ENCODE measurements around the gene GNPDA1. TPM values are rescaled to one million over a fixed set of nuclear protein-coding genes. Genes with fewer than 3 reads are reported as not detected.

Gene GNPDA1
- polyA plus RNA-seq, 4 donors = 20.6 to 123 (median 31.0) TPM

- no peaks in the 10 kb centered on the region for H3K27me3 ChIP-seq (ENCODE audit: control insufficient read depth in 3 of 3, insufficient read depth in 3 of 3, low read length in 3 of 3)
- FAIRE-seq (no peak), DNase-seq (no peak)
- H3K36me3 ChIP-seq (ENCODE audit: control insufficient read depth in 3 of 3, insufficient read depth in 2 of 3, low read depth in 1 of 3, low read length in 3 of 3) = peaks cover 2 to 22% (median 12%) of the 10 kb centered on the region in 3 donors
- H3K4me3 ChIP-seq (ENCODE audit: low read depth in 1 of 3, low read length in 3 of 3) = no peak overlapping the region
- H3K9me3 ChIP-seq (ENCODE audit: control insufficient read depth in 2 of 2, insufficient read depth in 1 of 2, low read depth in 1 of 2, low read length in 1 of 2) = no peaks in the 10 kb centered on the region
- WGBS, 3 donors = 93 to 99% (median 96%) methylated on average over 3 of the region's 3 CpGs
- no peak overlapping the region for H3K27ac ChIP-seq (ENCODE audit: low read depth in 1 of 3, low read length in 2 of 3)
- H3K4me1 ChIP-seq (ENCODE audit: control insufficient read depth in 3 of 3, insufficient read depth in 2 of 3, low read depth in 1 of 3, low read length in 2 of 3) = peaks cover 0 to 34% (median 0%) of the 10 kb centered on the region in 3 donors
These were observed 17.2 kb downstream of the GNPDA1 start for GRCh38 chr5:141995656-141996055.

- DNase-seq (peak in 1 of 2 donors; percentile 51), FAIRE-seq (no peak)
- H3K36me3 ChIP-seq (ENCODE audit: control insufficient read depth in 3 of 3, insufficient read depth in 2 of 3, low read depth in 1 of 3, low read length in 3 of 3) = peaks cover 2 to 26% (median 9%) of the 10 kb centered on the region in 3 donors
- no peak overlapping the region for H3K4me3 ChIP-seq (ENCODE audit: low read depth in 1 of 3, low read length in 3 of 3)
- 65 to 68% (median 67%) methylated on average over 4 of the region's 4 CpGs for WGBS, 3 donors
- no peaks in the 10 kb centered on the region for H3K27me3 ChIP-seq (ENCODE audit: control insufficient read depth in 3 of 3, insufficient read depth in 3 of 3, low read length in 3 of 3)
- H3K27ac ChIP-seq (ENCODE audit: low read depth in 1 of 3, low read length in 2 of 3) = peak overlapping the region in 1 of 3 donors; percentile 71
- H3K4me1 ChIP-seq (ENCODE audit: control insufficient read depth in 3 of 3, insufficient read depth in 2 of 3, low read depth in 1 of 3, low read length in 2 of 3) = peaks cover 0 to 34% (median 0%) of the 10 kb centered on the region in 3 donors
- no peaks in the 10 kb centered on the region for H3K9me3 ChIP-seq (ENCODE audit: control insufficient read depth in 2 of 2, insufficient read depth in 1 of 2, low read depth in 1 of 2, low read length in 1 of 2)
These were observed 18.2 kb downstream of the GNPDA1 start for GRCh38 chr5:141994511-141995136.

- DNase-seq (peak; percentile 77 to 82), FAIRE-seq (peak; percentile 68)
- peaks cover 2 to 20% (median 13%) of the 10 kb centered on the region in 3 donors for H3K36me3 ChIP-seq (ENCODE audit: control insufficient read depth in 3 of 3, insufficient read depth in 2 of 3, low read depth in 1 of 3, low read length in 3 of 3)
- peak overlapping the region in 1 of 3 donors; percentile 12 for H3K27ac ChIP-seq (ENCODE audit: low read depth in 1 of 3, low read length in 2 of 3)
- H3K9me3 ChIP-seq (ENCODE audit: control insufficient read depth in 2 of 2, insufficient read depth in 1 of 2, low read depth in 1 of 2, low read length in 1 of 2) = no peaks in the 10 kb centered on the region
- 0 to 15% (median 7%) methylated on average over 2 of the region's 2 CpGs for WGBS, 3 donors
- H3K27me3 ChIP-seq (ENCODE audit: control insufficient read depth in 3 of 3, insufficient read depth in 3 of 3, low read length in 3 of 3) = no peaks in the 10 kb centered on the region
- peaks cover 0 to 30% (median 0%) of the 10 kb centered on the region in 3 donors for H3K4me1 ChIP-seq (ENCODE audit: control insufficient read depth in 3 of 3, insufficient read depth in 2 of 3, low read depth in 1 of 3, low read length in 2 of 3)
- no peak overlapping the region for H3K4me3 ChIP-seq (ENCODE audit: low read depth in 1 of 3, low read length in 3 of 3)
These were observed 20.4 kb downstream of the GNPDA1 start for GRCh38 chr5:141992349-141992963.

- H3K4me3 ChIP-seq (ENCODE audit: low read depth in 1 of 3, low read length in 3 of 3) = no peak overlapping the region
- peaks cover 0 to 19% (median 0%) of the 10 kb centered on the region in 3 donors for H3K4me1 ChIP-seq (ENCODE audit: control insufficient read depth in 3 of 3, insufficient read depth in 2 of 3, low read depth in 1 of 3, low read length in 2 of 3)
- H3K27ac ChIP-seq (ENCODE audit: low read depth in 1 of 3, low read length in 2 of 3) = no peak overlapping the region
- no peaks in the 10 kb centered on the region for H3K27me3 ChIP-seq (ENCODE audit: control insufficient read depth in 3 of 3, insufficient read depth in 3 of 3, low read length in 3 of 3)
- FAIRE-seq (no peak), DNase-seq (no peak)
- 0% methylated on average over 1 of the region's 1 CpG for WGBS, 3 donors
- H3K9me3 ChIP-seq (ENCODE audit: control insufficient read depth in 2 of 2, insufficient read depth in 1 of 2, low read depth in 1 of 2, low read length in 1 of 2) = no peaks in the 10 kb centered on the region
- H3K36me3 ChIP-seq (ENCODE audit: control insufficient read depth in 3 of 3, insufficient read depth in 2 of 3, low read depth in 1 of 3, low read length in 3 of 3) = peaks cover 3 to 30% (median 11%) of the 10 kb centered on the region in 3 donors
These were observed 23.1 kb downstream of the GNPDA1 start for GRCh38 chr5:141989720-141990119.

GRCh38 chr5:141986072-141986471 lies 26.8 kb downstream of the GNPDA1 start:
- Histone ChIP-seq H3K36me3 (ENCODE audit: control insufficient read depth in 3 of 3, insufficient read depth in 2 of 3, low read depth in 1 of 3, low read length in 3 of 3) (peaks cover 11 to 25% (median 22%) of the 10 kb centered on the region in 3 donors), H3K27ac (ENCODE audit: low read depth in 1 of 3, low read length in 2 of 3) (no peak overlapping the region)
- no peak for FAIRE-seq

GRCh38 chr5:141982626-141983025 lies 30.2 kb downstream of the GNPDA1 start:
- no peak overlapping the region for H3K4me3 ChIP-seq (ENCODE audit: low read depth in 1 of 3, low read length in 3 of 3)
- FAIRE-seq = no peak
- no peaks in the 10 kb centered on the region for H3K9me3 ChIP-seq (ENCODE audit: control insufficient read depth in 2 of 2, insufficient read depth in 1 of 2, low read depth in 1 of 2, low read length in 1 of 2)
- H3K4me1 ChIP-seq (ENCODE audit: control insufficient read depth in 3 of 3, insufficient read depth in 2 of 3, low read depth in 1 of 3, low read length in 2 of 3) = peaks cover 0 to 21% (median 2%) of the 10 kb centered on the region in 3 donors
- peaks cover 22 to 39% (median 29%) of the 10 kb centered on the region in 3 donors for H3K36me3 ChIP-seq (ENCODE audit: control insufficient read depth in 3 of 3, insufficient read depth in 2 of 3, low read depth in 1 of 3, low read length in 3 of 3)
- no peaks in the 10 kb centered on the region for H3K27me3 ChIP-seq (ENCODE audit: control insufficient read depth in 3 of 3, insufficient read depth in 3 of 3, low read length in 3 of 3)
- peak in 1 of 2 donors; percentile 59 for DNase-seq
- 28 to 40% (median 40%) methylated on average over 2 of the region's 2 CpGs for WGBS, 3 donors
- H3K27ac ChIP-seq (ENCODE audit: low read depth in 1 of 3, low read length in 2 of 3) = peak overlapping the region in 1 of 3 donors; percentile 19

More at GRCh38 chr5:141986072-141986471, 26.8 kb downstream of the GNPDA1 start:
- no peaks in the 10 kb centered on the region for H3K9me3 ChIP-seq (ENCODE audit: control insufficient read depth in 2 of 2, insufficient read depth in 1 of 2, low read depth in 1 of 2, low read length in 1 of 2)
- no peaks in the 10 kb centered on the region for H3K27me3 ChIP-seq (ENCODE audit: control insufficient read depth in 3 of 3, insufficient read depth in 3 of 3, low read length in 3 of 3)
- no peak for DNase-seq
- H3K4me1 ChIP-seq (ENCODE audit: control insufficient read depth in 3 of 3, insufficient read depth in 2 of 3, low read depth in 1 of 3, low read length in 2 of 3) = peaks cover 0 to 13% (median 0%) of the 10 kb centered on the region in 3 donors
- no peak overlapping the region for H3K4me3 ChIP-seq (ENCODE audit: low read depth in 1 of 3, low read length in 3 of 3)

GRCh38 chr5:141978389-141978788 lies 34.4 kb downstream of the GNPDA1 start:
- no peak overlapping the region for H3K27ac ChIP-seq (ENCODE audit: low read depth in 1 of 3, low read length in 2 of 3)
- no peak overlapping the region for H3K4me3 ChIP-seq (ENCODE audit: low read depth in 1 of 3, low read length in 3 of 3)
- no peaks in the 10 kb centered on the region for H3K27me3 ChIP-seq (ENCODE audit: control insufficient read depth in 3 of 3, insufficient read depth in 3 of 3, low read length in 3 of 3)
- H3K36me3 ChIP-seq (ENCODE audit: control insufficient read depth in 3 of 3, insufficient read depth in 2 of 3, low read depth in 1 of 3, low read length in 3 of 3) = peaks cover 13 to 31% (median 22%) of the 10 kb centered on the region in 3 donors
- H3K4me1 ChIP-seq (ENCODE audit: control insufficient read depth in 3 of 3, insufficient read depth in 2 of 3, low read depth in 1 of 3, low read length in 2 of 3) = peaks cover 0 to 24% (median 8%) of the 10 kb centered on the region in 3 donors
- H3K9me3 ChIP-seq (ENCODE audit: control insufficient read depth in 2 of 2, insufficient read depth in 1 of 2, low read depth in 1 of 2, low read length in 1 of 2) = no peaks in the 10 kb centered on the region
- peak in 1 of 2 donors; percentile 61 for DNase-seq
- FAIRE-seq = no peak

- no peaks in the 10 kb centered on the region for H3K27me3 ChIP-seq (ENCODE audit: control insufficient read depth in 3 of 3, insufficient read depth in 3 of 3, low read length in 3 of 3)
- 92 to 97% (median 95%) methylated on average over 6 of the region's 6 CpGs for WGBS, 3 donors
- FAIRE-seq (no peak), DNase-seq (no peak)
- peaks cover 0 to 12% (median 8%) of the 10 kb centered on the region in 3 donors for H3K4me1 ChIP-seq (ENCODE audit: control insufficient read depth in 3 of 3, insufficient read depth in 2 of 3, low read depth in 1 of 3, low read length in 2 of 3)
- H3K36me3 ChIP-seq (ENCODE audit: control insufficient read depth in 3 of 3, insufficient read depth in 2 of 3, low read depth in 1 of 3, low read length in 3 of 3) = peaks cover 11 to 41% (median 14%) of the 10 kb centered on the region in 3 donors
- H3K9me3 ChIP-seq (ENCODE audit: control insufficient read depth in 2 of 2, insufficient read depth in 1 of 2, low read depth in 1 of 2, low read length in 1 of 2) = no peaks in the 10 kb centered on the region
- no peak overlapping the region for H3K27ac ChIP-seq (ENCODE audit: low read depth in 1 of 3, low read length in 2 of 3)
- no peak overlapping the region for H3K4me3 ChIP-seq (ENCODE audit: low read depth in 1 of 3, low read length in 3 of 3)
These were observed 36.7 kb downstream of the GNPDA1 start for GRCh38 chr5:141976176-141976575.

Data from small intestine (tissue), 7 donors.